Spleen (tissue), 7 donors: Measurements from ENCODE around the gene SCART1.

Experiments used
- CTCF ChIP-seq, 11 experiments: fragments of 200-600 bp in 7 of 11; fragments of 450-650 bp in 4 of 11; sonication (generic) in 4 of 11; IDR thresholded peaks in 8 of 11; conservative IDR thresholded peaks in 3 of 11; 1 replicate in 7 of 11; 2 replicates in 4 of 11; pipeline versions ENCODE4 v1.4.0 to v1.8.0; 2016 to 2021; ENCODE audit warnings: antibody characterized with exemption in 11 of 11, inconsistent platforms in 4 of 11, mild to moderate bottlenecking in 1 of 11
- POLR2A ChIP-seq, 3 donors: fragments of 450-650 bp; IDR thresholded peaks; one replicate each; pipeline ENCODE4 v1.5.1; 2017; ENCODE audit warnings: antibody characterized with exemption in 3 of 3, mild to moderate bottlenecking in 1 of 3
- donor health status: DM: no; HTN: no; CAD: no; lungs with moderate emphysema.
- donor health status: DM: no; HTN: no; CAD: no.
- donor health status: DM: no; HTN: no; CAD: no.

- TF ChIP-seq POLR2A (IDR thresholded peaks at IDR 0.05) (no peak), CTCF (IDR thresholded peaks at IDR 0.05 in 8 of 11, conservative IDR thresholded peaks at IDR 0.05 in 3 of 11) (no peak)
Observed at GRCh38 chr10:133445751-133446708, 7.7 kb upstream of the SCART1 start.
